ENCODE data around the gene CDC42BPA. TPM values are rescaled to one million over a fixed set of nuclear protein-coding genes. Genes with fewer than 3 reads are reported as not detected.

CDC42BPA gene
- total and polyA plus RNA-seq, 9 of the 15 experiments (the other 6 are each of a cell fraction or from before 2014, with no cell fraction given) = 8.0 to 77.5 (median 52.1) TPM

- TF ChIP-seq, protein P1, sequence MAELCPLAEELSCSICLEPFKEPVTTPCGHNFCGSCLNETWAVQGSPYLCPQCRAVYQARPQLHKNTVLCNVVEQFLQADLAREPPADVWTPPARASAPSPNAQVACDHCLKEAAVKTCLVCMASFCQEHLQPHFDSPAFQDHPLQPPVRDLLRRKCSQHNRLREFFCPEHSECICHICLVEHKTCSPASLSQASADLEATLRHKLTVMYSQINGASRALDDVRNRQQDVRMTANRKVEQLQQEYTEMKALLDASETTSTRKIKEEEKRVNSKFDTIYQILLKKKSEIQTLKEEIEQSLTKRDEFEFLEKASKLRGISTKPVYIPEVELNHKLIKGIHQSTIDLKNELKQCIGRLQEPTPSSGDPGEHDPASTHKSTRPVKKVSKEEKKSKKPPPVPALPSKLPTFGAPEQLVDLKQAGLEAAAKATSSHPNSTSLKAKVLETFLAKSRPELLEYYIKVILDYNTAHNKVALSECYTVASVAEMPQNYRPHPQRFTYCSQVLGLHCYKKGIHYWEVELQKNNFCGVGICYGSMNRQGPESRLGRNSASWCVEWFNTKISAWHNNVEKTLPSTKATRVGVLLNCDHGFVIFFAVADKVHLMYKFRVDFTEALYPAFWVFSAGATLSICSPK (IDR thresholded peaks at IDR 0.05; ENCODE audit: borderline replicate concordance) = no peak
- TF ChIP-seq RHOXF2B (CRISPR knock-in tag; conservative IDR thresholded peaks at IDR 0.05) (no peak), TFAM (CRISPR knock-in tag; conservative IDR thresholded peaks at IDR 0.05) (no peak), PURB (CRISPR knock-in tag; IDR thresholded peaks at IDR 0.05; ENCODE audit: low read depth) (no peak), MBD2 (IDR thresholded peaks at IDR 0.05; ENCODE audit: borderline replicate concordance, low read depth) (peak; percentile 16; the same call in 1 of the 2 replicates), POLR2B (IDR thresholded peaks at IDR 0.05; ENCODE audit: low read depth, partially characterized antibody) (peak; percentile 82), ZNF140 (CRISPR knock-in tag; IDR thresholded peaks at IDR 0.05) (no peak), ZNF124 (CRISPR knock-in tag; IDR thresholded peaks at IDR 0.05) (no peak), RNF2 (IDR thresholded peaks at IDR 0.05) (peak; percentile 59; the same call in 1 of the 2 replicates), ZBTB7A (IDR thresholded peaks at IDR 0.05; ENCODE audit: borderline replicate concordance, control insufficient read depth, low read depth, low read length) (peak; percentile 90), MTA1 (IDR thresholded peaks at IDR 0.05; ENCODE audit: borderline replicate concordance) (no peak), DIDO1 (tag; IDR thresholded peaks at IDR 0.05; ENCODE audit: low read depth) (no peak), BCL6 (CRISPR knock-in tag; IDR thresholded peaks at IDR 0.05) (no peak), ZNF592 (IDR thresholded peaks at IDR 0.05) (peak; percentile 2; the same call in 1 of the 2 replicates), PKNOX1 (IDR thresholded peaks at IDR 0.05) (no peak)
- TF ChIP-seq, protein P2, sequence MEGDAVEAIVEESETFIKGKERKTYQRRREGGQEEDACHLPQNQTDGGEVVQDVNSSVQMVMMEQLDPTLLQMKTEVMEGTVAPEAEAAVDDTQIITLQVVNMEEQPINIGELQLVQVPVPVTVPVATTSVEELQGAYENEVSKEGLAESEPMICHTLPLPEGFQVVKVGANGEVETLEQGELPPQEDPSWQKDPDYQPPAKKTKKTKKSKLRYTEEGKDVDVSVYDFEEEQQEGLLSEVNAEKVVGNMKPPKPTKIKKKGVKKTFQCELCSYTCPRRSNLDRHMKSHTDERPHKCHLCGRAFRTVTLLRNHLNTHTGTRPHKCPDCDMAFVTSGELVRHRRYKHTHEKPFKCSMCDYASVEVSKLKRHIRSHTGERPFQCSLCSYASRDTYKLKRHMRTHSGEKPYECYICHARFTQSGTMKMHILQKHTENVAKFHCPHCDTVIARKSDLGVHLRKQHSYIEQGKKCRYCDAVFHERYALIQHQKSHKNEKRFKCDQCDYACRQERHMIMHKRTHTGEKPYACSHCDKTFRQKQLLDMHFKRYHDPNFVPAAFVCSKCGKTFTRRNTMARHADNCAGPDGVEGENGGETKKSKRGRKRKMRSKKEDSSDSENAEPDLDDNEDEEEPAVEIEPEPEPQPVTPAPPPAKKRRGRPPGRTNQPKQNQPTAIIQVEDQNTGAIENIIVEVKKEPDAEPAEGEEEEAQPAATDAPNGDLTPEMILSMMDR (IDR thresholded peaks at IDR 0.05 in 2 of 3, conservative IDR thresholded peaks at IDR 0.05 in 1 of 3; ENCODE audit: insufficient read depth in 2 of 3, low read depth in 1 of 3, low read length in 3 of 3) = 0 out of 6 replicates have a peak, but pooled peaks of 1 of the 3 experiments have one; percentile 5
- TF ChIP-seq, protein P3, sequence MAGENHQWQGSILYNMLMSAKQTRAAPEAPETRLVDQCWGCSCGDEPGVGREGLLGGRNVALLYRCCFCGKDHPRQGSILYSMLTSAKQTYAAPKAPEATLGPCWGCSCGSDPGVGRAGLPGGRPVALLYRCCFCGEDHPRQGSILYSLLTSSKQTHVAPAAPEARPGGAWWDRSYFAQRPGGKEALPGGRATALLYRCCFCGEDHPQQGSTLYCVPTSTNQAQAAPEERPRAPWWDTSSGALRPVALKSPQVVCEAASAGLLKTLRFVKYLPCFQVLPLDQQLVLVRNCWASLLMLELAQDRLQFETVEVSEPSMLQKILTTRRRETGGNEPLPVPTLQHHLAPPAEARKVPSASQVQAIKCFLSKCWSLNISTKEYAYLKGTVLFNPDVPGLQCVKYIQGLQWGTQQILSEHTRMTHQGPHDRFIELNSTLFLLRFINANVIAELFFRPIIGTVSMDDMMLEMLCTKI (IDR thresholded peaks at IDR 0.05; ENCODE audit: partially characterized antibody) = no peak
Observed at GRCh38 chr1:227318016-227318852, at the start of gene CDC42BPA (continued).
